Mesendoderm (in vitro differentiated cells): ENCODE measurements around the gene ABR.

Experiments
- DNase-seq: peaks from one replicate; pipeline ENCODE4 v3.0.0; 2013
- H2AK5ac ChIP-seq: 2 replicates; pipeline ENCODE4 v1.6.1; 2013; ENCODE audit warnings: low read length, inconsistent platforms
- H2BK120ac ChIP-seq: 2 replicates; pipeline ENCODE4 v1.6.1; 2013; ENCODE audit warnings: low read depth, mild to moderate bottlenecking, low read length, moderate library complexity, mixed read lengths
- H2BK15ac ChIP-seq: replicated peaks from 2 replicates; pipeline ENCODE4 v1.6.1; 2013; ENCODE audit warnings: low read depth, mild to moderate bottlenecking, moderate library complexity
- H2BK5ac ChIP-seq: 2 replicates; pipeline ENCODE4 v1.6.1; 2013; ENCODE audit warnings: low read length, inconsistent platforms
- H3K18ac ChIP-seq: 2 replicates; pipeline ENCODE4 v1.6.1; 2013; ENCODE audit warnings: mild to moderate bottlenecking, low read length, mixed read lengths
- H3K23ac ChIP-seq: one replicate; pipeline ENCODE4 v1.6.1; 2013; ENCODE audit warnings: low read length
- H3K27ac ChIP-seq: 2 replicates; pipeline ENCODE4 v1.5.1; 2013; ENCODE audit warnings: low read depth, mild to moderate bottlenecking, inconsistent platforms, low read length, moderate library complexity
- H3K27me3 ChIP-seq: 2 replicates; pipeline ENCODE4 v1.6.1; 2013; ENCODE audit warnings: low read length, control low read depth, mild to moderate bottlenecking, inconsistent platforms; ENCODE audit not compliant: insufficient read depth, poor library complexity
- H3K36me3 ChIP-seq: 2 replicates; pipeline ENCODE4 v1.6.1; 2013; ENCODE audit warnings: low read length, inconsistent platforms; ENCODE audit not compliant: control insufficient read depth, insufficient read depth
- H3K4ac ChIP-seq: one replicate; pipeline ENCODE4 v1.6.1; 2013; ENCODE audit warnings: low read depth, mild to moderate bottlenecking, low read length, moderate library complexity
- H3K4me1 ChIP-seq: 2 replicates; pipeline ENCODE4 v1.6.1; 2013; ENCODE audit warnings: low read depth, low read length, inconsistent platforms; ENCODE audit not compliant: control insufficient read depth
- H3K4me2 ChIP-seq: 2 replicates; pipeline ENCODE4 v1.6.1; 2013; ENCODE audit warnings: low read length
- H3K4me3 ChIP-seq: 2 replicates; pipeline ENCODE4 v1.5.1; 2013; ENCODE audit warnings: mild to moderate bottlenecking, low read length
- H3K56ac ChIP-seq: one replicate; pipeline ENCODE4 v1.6.1; 2013; ENCODE audit warnings: low read length
- H3K79me1 ChIP-seq: 2 replicates; pipeline ENCODE4 v1.6.1; 2013; ENCODE audit warnings: low read length, inconsistent platforms
- H3K79me2 ChIP-seq: 2 replicates; pipeline ENCODE4 v1.6.1; 2013; ENCODE audit warnings: mild to moderate bottlenecking, low read length; ENCODE audit not compliant: control insufficient read depth, insufficient read depth
- H3K9ac ChIP-seq: 2 replicates; pipeline ENCODE4 v1.6.1; 2013; ENCODE audit warnings: low read length, inconsistent platforms
- H4K5ac ChIP-seq: one replicate; pipeline ENCODE4 v1.6.1; 2013; ENCODE audit warnings: low read length
- H4K8ac ChIP-seq: one replicate; pipeline ENCODE4 v1.6.1; 2013; ENCODE audit warnings: low read depth, mild to moderate bottlenecking, control low read depth, low read length, moderate library complexity
- WGBS: extraction: QIAGEN DNeasy Blood & Tissue Kit; methylation state at CpG from one replicate; pipeline ENCODE4 v1.1.7; 2013; ENCODE audit warnings: low lambda C conversion rate, missing lambda C conversion rate; ENCODE audit not compliant: insufficient coverage; ENCODE audit errors: extremely low coverage; 5-methylcytosine and 5-hydroxymethylcytosine counted together

ABR gene

DNA sequence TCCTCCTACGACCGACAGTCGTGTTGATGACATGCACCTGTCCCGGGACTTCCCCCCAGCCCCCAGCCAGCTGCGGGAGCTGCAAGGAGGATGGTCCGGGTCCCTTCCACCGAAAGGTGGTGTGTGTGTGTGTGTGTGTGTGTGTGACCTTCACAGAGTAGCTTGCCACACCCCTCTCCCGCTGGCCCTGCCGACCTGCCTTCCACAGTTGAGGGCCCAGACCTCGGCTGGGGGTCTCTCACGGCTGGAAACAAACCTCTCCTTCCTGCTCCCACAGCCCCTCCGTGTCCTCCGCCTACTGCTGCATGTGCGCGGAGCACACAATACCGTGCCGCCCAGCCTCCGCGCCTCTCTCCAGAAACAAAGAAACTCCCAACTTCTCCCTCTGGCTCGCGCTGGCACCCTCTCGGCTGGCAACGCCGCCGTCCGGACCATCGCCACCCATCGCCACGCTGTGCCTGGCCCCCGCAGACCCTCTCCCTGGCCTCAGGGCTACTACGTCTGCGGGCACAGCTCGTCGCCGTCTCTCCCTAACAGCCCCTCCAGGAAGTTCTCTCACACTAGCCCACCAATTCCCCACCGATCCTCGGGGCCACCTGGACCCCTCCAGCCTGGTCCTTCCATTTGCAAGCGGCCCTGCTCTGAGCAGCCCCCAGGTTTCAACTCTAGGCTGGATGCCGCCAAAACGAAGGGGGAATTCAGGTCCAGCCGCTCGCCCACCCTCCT is 101.6 kb downstream of the ABR start:
- no peak overlapping the region for H2AK5ac ChIP-seq
- no peaks in the 10 kb centered on the region for H3K79me2 ChIP-seq
- H3K9ac ChIP-seq, result peak overlapping the region; percentile 42
- H3K4me2 ChIP-seq, result peak overlapping the region; percentile 18
- H3K4me1 ChIP-seq, result peaks cover 2% of the 10 kb centered on the region
- H3K4ac ChIP-seq, result no peak overlapping the region
- H2BK120ac ChIP-seq, result no peak overlapping the region
- WGBS, result no CpG with 5 or more reads among the region's 42 CpGs
- peak overlapping the region; percentile 25 for H3K56ac ChIP-seq
- H3K27ac ChIP-seq, result no peak overlapping the region
- no peak overlapping the region for H4K8ac ChIP-seq
- no peaks in the 10 kb centered on the region for H3K36me3 ChIP-seq
- peak overlapping the region; percentile 66 for H3K23ac ChIP-seq
- H4K5ac ChIP-seq, result no peak overlapping the region
- no peak overlapping the region for H3K4me3 ChIP-seq
- H2BK5ac ChIP-seq, result no peak overlapping the region
- no peaks in the 10 kb centered on the region for H3K79me1 ChIP-seq
- H3K27me3 ChIP-seq, result no peaks in the 10 kb centered on the region
- H2BK15ac ChIP-seq, result no peak overlapping the region
- no peak overlapping the region for H3K18ac ChIP-seq
- peak; percentile 38 for DNase-seq

DNA sequence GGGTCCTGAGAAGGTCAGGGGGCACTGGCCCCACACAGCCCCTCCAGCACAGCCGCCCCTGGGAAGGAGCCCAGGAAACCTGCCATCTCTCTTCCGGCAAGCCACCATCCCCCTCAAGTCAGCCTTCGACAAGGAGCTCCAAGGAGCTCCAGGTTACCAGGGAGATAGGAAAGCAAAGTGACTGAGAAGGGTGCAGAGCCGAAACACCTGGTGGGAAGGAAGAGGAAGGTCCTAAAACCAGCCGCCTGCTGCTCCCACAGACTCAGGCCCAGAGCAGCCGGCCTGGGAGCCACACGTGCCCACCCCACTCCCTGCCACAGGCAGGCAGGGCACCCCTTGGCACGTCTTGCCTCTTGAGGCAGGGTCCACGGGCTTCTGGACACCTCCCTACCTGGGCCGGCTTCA is 102.2 kb downstream of the ABR start:
- Histone ChIP-seq H3K4me3 (no peak overlapping the region), H3K18ac (no peak overlapping the region)

DNA sequence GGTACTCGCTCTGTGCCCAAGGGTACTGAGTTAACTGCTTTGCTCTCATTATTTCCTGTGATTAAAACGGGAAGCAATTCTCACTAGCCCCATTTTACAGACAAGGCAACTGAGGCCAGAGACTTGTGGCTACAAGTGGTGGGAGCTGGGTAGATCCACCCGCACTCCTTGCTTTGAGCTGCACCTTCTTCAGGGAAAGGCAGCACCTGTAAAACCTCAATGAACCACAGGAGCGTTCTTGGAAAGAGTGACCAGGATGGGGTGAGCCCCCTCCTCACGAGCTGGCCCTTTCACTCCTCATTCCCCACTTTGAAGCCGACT is 102.8 kb downstream of the ABR start:
- H3K27ac ChIP-seq, result no peak overlapping the region
- no peaks in the 10 kb centered on the region for H3K36me3 ChIP-seq
- no peaks in the 10 kb centered on the region for H3K79me2 ChIP-seq
- H3K27me3 ChIP-seq, result no peaks in the 10 kb centered on the region
- no peak overlapping the region for H4K8ac ChIP-seq
- no peak overlapping the region for H2AK5ac ChIP-seq
- no peak overlapping the region for H3K18ac ChIP-seq
- H4K5ac ChIP-seq, result no peak overlapping the region
- no peak overlapping the region for H2BK5ac ChIP-seq
- peaks cover 2% of the 10 kb centered on the region for H3K4me1 ChIP-seq
- no peak overlapping the region for H3K9ac ChIP-seq
- H3K56ac ChIP-seq, result no peak overlapping the region
- H3K79me1 ChIP-seq, result no peaks in the 10 kb centered on the region
- no peak overlapping the region for H3K4me3 ChIP-seq
- no peak for DNase-seq
- H3K4me2 ChIP-seq, result no peak overlapping the region
- no peak overlapping the region for H2BK120ac ChIP-seq
- H3K4ac ChIP-seq, result no peak overlapping the region
- no peak overlapping the region for H3K23ac ChIP-seq
- WGBS, result no CpG with 5 or more reads among the region's 6 CpGs
- H2BK15ac ChIP-seq, result no peak overlapping the region

More for the DNA sequence above, 102.2 kb downstream of the ABR start:
- Histone ChIP-seq H2BK5ac (no peak overlapping the region), H3K27ac (no peak overlapping the region), H3K36me3 (no peaks in the 10 kb centered on the region), H3K4me1 (peaks cover 2% of the 10 kb centered on the region), H4K8ac (no peak overlapping the region), H2BK15ac (no peak overlapping the region), H3K79me2 (no peaks in the 10 kb centered on the region), H3K79me1 (no peaks in the 10 kb centered on the region), H3K4ac (no peak overlapping the region), H3K56ac (no peak overlapping the region), H3K9ac (no peak overlapping the region), H4K5ac (no peak overlapping the region), H3K4me2 (no peak overlapping the region), H3K27me3 (no peaks in the 10 kb centered on the region), H2BK120ac (no peak overlapping the region), H2AK5ac (no peak overlapping the region), H3K23ac (no peak overlapping the region)
- DNase-seq, result no peak
- no CpG with 5 or more reads among the region's 10 CpGs for WGBS

DNA sequence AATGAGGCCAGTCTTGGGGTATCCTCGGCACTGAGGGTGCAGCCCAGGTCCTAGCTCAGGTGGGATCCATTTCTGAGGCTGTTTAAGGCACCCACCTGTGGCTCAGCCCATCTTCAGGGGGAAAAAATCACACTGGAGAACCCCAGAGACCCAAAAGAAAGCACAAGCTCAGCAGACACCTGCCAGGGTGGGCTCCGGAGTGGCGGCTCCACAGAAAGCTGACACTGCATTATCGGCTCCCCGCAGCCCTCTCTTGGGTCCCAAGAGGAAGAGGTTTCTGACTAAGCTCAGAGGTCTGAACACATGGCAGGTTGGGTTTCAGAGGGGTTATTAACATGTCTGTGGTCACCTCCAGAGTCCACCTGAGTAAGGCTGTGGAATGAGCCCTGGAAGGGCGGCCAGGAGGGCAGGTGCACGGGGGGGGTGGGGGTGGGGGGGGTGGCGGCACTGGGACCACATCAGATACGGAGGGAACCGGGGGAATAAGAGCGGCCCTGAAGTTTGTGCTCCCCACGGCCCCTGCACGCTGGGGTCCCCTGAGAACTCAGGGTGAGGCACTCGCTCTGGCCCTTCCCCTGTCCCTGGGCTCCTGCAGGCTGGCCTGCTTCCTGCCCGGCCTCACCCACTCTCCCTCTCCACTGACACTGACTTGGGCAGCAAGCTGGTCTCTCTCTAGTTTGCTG is 103.3 kb downstream of the ABR start:
- no peak for DNase-seq
- H3K79me2 ChIP-seq, result no peaks in the 10 kb centered on the region

DNA sequence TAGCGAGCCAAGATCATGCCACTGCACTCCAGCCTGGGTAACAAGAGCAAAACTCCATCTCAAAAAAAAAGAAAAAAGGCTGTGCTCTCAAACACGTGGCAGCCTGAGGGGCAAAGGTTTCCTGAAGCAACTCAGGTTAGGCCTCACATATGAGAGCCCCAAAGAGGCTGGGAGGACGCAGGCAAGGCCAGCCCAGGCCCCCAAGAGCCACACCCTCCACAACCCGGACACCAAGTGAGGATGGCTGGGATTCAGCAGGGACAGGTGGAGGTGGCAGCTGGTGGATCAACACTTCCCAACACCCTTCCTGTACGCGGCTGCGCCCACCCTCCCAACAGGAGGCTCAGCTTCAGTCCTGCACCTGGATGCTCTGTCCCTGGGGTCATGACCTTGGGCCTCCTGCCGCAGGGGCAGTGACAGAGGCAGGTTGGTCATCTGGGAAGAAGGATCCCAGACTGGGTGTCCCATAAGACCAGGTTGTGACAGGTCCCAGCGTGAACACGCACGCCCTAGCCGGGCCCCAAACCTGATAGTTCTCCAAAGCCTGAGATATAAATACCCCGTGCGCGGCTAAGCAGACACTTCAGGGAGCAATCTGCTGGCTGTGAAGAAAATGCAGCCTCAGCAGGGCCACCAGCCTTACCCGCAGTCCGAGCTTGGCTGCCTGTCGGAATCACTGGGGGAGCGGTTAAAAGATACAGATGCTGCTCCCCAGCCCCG is 104.7 kb downstream of the ABR start:
- Histone ChIP-seq H4K5ac (no peak overlapping the region), H3K4me3 (no peak overlapping the region), H3K18ac (no peak overlapping the region), H2BK120ac (no peak overlapping the region), H3K23ac (no peak overlapping the region), H3K27ac (no peak overlapping the region), H4K8ac (no peak overlapping the region), H3K4me2 (no peak overlapping the region), H2BK5ac (no peak overlapping the region), H3K4me1 (peaks cover 2% of the 10 kb centered on the region), H3K79me1 (no peaks in the 10 kb centered on the region), H3K27me3 (no peaks in the 10 kb centered on the region), H3K56ac (no peak overlapping the region), H2BK15ac (no peak overlapping the region), H2AK5ac (no peak overlapping the region), H3K4ac (no peak overlapping the region), H3K9ac (no peak overlapping the region), H3K36me3 (no peaks in the 10 kb centered on the region), H3K79me2 (no peaks in the 10 kb centered on the region)
- DNase-seq, result no peak
- WGBS, result no CpG with 5 or more reads among the region's 20 CpGs

More for the DNA sequence above, 103.3 kb downstream of the ABR start:
- H3K4ac ChIP-seq, result no peak overlapping the region
- H4K5ac ChIP-seq, result no peak overlapping the region
- H3K18ac ChIP-seq, result no peak overlapping the region
- H3K4me3 ChIP-seq, result no peak overlapping the region
- no peak overlapping the region for H3K23ac ChIP-seq
- H2BK120ac ChIP-seq, result no peak overlapping the region
- no peak overlapping the region for H2BK15ac ChIP-seq
- H3K79me1 ChIP-seq, result no peaks in the 10 kb centered on the region
- H4K8ac ChIP-seq, result no peak overlapping the region
- H3K36me3 ChIP-seq, result no peaks in the 10 kb centered on the region
- no peak overlapping the region for H3K9ac ChIP-seq
- no peak overlapping the region for H3K56ac ChIP-seq
- no peak overlapping the region for H3K4me2 ChIP-seq
- H3K4me1 ChIP-seq, result peaks cover 2% of the 10 kb centered on the region
- no peak overlapping the region for H2BK5ac ChIP-seq
- no peak overlapping the region for H2AK5ac ChIP-seq
- no peak overlapping the region for H3K27ac ChIP-seq
- H3K27me3 ChIP-seq, result no peaks in the 10 kb centered on the region
- no CpG with 5 or more reads among the region's 15 CpGs for WGBS
